ENCODE measurements around the gene BMPER.

Gene BMPER

GRCh38 chr7:34036051-34036920 is 130.9 kb downstream of the BMPER start:
- no peak for DNase-seq

DNA sequence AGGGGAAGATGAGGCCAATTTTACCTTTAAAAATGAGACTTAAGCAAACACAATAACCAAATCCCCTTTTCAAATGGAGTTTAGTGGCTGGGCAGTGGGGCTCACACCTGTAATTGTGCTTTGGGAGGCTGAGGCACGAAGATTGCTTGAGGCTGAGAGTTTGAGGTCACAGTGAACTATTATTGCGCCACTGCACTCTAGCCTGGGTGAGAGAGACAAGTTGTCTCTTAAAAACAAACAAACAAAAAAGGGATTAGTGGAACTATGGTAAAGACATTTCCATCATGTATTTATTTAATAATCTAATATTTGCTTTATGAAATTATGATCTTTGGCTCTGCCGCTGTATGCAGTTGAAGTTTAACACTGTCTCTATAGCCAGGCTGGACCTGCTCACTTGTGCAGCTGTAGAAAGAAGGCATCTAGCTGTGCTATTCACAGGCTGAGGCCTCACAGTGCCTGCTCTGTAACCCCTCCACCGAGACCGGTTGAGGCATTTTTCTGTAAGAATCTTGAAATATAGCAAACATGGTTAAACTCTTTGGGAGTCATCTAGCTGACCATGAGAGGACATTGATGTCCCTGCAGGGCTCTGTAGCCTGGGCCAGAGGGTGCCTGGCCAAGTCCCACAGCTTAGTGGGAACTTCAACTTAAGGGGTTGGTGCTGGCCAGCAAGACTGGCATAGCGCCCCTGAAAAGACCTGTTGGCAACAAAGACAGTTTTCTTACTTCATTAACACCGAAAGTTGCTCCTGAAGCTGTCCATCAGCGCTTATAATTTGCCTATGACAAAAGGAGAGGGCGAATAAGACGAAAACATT is 131.8 kb downstream of the BMPER start:
- no peak for DNase-seq

GRCh38 chr7:34038816-34039470 is 133.6 kb downstream of the BMPER start:
- no peak for DNase-seq

DNA sequence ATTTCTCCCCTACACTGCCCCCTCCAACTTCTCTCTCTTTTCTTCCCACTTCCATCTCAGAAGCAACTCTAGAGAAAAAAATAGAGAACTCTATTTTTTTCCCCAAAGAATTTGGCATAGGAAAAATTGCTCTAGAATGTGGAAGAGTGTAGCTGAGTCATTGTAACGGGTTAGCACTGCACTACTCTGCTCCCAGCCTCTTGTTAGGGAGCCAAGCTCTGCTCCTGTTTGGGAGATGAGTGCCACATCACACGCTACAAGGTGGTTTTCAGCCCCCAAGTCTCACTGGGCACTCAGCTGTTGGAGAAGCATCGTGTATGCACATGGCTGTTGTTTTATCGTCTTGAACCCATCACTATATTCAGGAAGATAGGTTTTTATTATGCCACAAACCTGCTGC is 136.4 kb downstream of the BMPER start:
- no peak for DNase-seq

DNA sequence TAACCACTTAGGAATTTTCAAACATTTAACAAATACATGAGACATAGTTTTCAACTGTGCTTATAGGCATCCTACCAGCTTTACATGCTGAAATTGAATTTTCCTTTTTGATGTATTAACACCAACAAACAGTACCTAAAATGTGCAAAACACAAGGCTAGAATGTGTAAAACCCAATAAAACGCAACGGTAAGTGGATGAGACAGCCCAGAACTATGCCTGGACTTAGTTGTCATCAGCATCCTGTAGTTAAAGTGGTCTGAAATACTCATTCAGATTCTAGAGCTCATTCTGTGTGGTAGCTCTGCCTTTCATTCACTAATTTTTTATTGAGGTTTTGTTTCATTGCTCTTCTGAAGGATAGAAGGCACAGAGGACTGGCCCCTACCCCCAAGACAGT is 137.1 kb downstream of the BMPER start:
- DNase-seq: no peak

DNA sequence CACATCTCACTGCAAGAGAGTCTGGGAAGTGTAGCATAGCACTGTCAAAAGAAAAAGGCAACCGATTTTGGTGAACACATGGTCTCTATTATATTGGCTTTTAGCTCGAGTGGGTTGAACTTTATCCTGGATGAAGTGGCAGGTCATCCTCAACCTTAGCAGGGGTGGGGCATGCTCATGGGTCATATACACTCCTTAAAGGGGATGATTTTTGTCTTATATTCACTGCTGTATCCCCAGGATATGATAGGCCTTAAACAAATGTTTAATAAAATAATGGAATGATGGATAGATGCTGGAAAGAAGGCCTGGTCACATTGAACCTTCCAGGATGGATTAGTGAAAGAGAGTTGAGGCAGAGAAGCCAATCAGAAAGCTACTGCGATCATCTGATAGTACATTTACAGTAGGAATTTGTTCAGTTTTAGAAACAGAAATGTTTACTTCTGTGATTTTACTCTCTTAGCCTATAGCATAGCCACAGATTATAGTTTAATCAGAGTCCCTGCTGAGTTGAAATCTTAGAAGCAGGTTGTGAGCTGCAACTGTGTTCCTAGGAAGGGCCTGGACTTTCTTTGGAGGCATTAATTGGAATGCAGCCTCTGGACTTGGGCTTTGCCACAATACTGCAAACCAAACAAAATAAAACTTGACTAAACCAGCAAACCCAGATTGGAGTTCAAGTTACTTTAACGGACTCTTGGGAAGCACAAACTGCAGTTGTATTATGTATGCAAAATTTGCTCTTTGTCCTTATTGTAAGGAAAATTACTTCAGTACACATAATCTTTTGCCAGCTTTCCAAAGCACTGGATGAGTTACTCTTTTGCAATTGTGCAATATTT is 138.3 kb downstream of the BMPER start:
- DNase-seq: no peak

GRCh38 chr7:34044306-34044643 is 138.9 kb downstream of the BMPER start:
- DNase-seq: no peak

- DNase-seq: no peak
Measured at GRCh38 chr7:34044734-34045353, 139.5 kb downstream of the BMPER start.

GRCh38 chr7:34048445-34048844 is 143.1 kb downstream of the BMPER start:
- DNase-seq: no peak

DNA sequence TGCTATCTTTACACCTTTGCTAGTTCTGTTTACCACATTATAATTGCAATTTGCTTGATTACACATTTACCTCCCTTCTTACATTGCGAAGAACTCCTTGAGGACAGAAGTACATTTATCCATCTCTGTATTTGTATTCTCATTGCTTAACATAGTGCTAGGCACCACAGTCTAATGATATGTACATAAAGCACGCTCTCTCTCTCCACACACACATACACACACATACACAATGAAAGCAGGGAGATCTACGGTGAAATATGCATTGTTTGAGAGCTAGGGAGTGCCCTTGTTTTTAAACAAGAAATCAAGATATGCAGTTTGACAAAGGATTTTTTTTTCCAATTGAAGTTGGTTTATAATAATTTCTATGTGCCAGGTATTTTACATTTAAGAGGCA is 148.7 kb downstream of the BMPER start:
- DNase-seq: no peak

- DNase-seq: no peak
Measured at GRCh38 chr7:34057136-34057535, 151.8 kb downstream of the BMPER start.

- DNase-seq: no peak
Measured at GRCh38 chr7:34057956-34058355, 152.6 kb downstream of the BMPER start.

GRCh38 chr7:34058801-34059135 is 153.4 kb downstream of the BMPER start:
- DNase-seq: no peak

DNA sequence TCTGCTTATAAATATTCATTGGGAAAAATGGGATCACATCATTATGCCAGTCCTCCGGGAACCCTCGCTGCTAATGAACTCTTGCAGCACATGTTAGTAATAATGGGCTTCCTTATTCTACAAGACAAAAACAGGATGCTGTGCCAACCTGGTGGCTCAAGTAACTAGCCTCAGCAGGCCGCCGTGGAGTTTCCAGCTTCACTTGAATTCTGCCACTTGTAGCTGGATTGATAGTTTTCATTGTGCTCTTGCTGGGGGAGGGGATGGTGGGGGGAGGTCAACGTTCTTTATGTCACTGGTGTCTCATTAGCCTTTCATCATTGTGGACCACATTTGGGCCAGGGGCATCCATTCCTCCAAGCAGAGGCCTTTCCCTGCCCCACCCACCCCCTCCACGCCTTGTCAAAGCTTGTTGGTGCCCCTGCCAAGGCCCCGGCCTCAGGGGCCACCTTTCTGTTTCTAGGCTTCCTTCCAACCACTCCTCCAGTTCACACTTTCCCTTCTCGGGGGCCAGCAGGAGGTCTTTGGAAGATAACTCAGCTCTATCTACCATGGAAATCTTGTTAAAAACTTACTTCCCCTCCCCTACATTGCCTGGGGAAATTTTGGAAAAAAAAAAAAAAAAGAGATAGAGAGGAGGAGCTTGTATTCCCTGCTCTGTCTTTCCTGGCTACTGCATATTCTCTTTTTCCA is 153.9 kb downstream of the BMPER start:
- peak; percentile 3 for DNase-seq

DNA sequence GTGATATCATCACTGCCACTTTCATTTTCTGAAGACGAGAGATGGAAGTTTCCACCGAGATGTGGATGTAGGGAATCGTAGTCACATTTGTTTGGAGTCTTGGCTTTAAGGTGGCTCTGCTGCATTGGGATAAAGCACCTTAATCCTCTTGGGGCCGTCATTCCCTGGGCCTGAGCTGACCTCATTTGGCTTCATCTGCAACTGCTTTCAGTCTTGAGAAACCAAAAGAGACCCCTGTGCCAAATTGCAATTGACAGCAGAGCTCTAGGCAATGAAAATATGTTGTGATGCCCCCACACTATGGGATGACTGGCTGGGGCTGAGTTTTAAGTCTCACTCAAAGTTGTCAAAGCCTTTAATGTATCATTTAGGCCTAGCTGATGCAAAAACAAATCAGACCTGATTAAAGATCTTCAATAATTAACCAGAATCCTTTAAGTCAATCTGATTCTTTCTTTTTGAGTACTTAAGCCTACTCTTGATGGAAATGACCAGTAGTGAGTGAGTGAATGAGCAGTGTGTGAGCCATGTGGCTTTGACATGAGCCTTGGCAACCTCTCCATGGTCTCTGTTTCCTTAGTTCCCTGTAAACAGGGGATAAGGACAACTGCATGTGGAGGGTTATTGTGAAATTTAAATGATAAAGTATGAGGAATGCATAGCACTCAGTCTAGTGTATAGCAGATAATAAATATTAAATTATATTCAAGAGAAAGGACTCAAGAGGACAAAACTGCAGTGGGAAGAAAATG is 155.0 kb downstream of the BMPER start:
- no peak for DNase-seq

- no peak for DNase-seq
Measured at GRCh38 chr7:34061149-34061548, 155.8 kb downstream of the BMPER start.

- no peak for DNase-seq
Measured at GRCh38 chr7:34062341-34062740, 157.0 kb downstream of the BMPER start.

DNA sequence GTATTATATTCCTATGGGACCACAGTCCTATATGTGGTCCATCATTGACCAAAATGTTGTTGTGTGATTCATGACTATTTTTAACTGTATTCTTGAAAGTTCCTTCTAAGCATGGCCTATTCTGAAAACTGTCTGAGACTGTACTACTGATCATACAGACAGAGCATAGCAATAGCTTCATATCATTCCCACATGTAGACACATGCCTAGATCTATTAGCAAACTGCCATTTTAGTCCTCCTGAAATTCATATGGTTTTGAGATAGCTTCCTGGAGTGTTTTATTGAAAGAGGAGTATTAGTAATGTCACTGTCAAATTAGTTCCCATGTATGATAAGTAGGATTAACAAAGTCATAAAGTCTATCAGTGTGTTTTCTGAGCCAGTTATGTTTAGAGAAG is 157.5 kb downstream of the BMPER start:
- DNase-seq: no peak

GRCh38 chr7:34064519-34065158 is 159.3 kb downstream of the BMPER start:
- DNase-seq: no peak

DNA sequence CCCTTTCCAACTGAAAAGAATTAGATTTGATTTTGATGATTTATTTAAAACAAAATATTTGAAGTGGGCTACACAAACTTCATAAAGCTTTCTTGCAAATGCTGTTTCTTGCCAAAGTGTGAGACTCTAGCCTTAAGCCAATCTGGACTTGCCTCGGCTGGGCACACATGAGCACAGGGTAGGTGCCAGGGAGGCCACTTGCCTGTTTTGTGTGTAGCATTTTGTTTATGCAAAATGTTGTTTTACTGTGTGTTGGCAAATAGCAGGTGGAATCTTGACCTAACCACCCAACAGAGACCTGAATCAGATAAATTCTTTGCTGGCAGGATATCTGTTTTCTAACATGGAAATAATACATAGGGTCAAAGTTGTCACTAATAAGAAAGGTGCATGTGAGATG is 161.1 kb downstream of the BMPER start:
- DNase-seq: no peak

Data from NCI-H1436 treated with DMSO at 0.1 percent for 48 hours (cell line).